Measurements from ENCODE around the gene POLR2J.
"Not testable (repeated sequence)": the region's sequence is repeated elsewhere in the genome, so short reads cannot be mapped to it uniquely, and the experiment has no call there.

Gene POLR2J

GRCh38 chr7:102493220-102493935, 14.7 kb upstream of the POLR2J start:
- not testable (repeated sequence) for H3K9me3 ChIP-seq (ENCODE audit: severe bottlenecking); H3K27me3 ChIP-seq (ENCODE audit: insufficient read depth, poor library complexity, severe bottlenecking); H3K27ac ChIP-seq (ENCODE audit: poor library complexity, severe bottlenecking); H3K4me1 ChIP-seq (ENCODE audit: insufficient read depth, poor library complexity, severe bottlenecking); H3K36me3 ChIP-seq (ENCODE audit: low read depth); DNase-seq (ENCODE audit: low spot score); H3K4me3 ChIP-seq (ENCODE audit: severe bottlenecking)
- peak; percentile 26 for ATAC-seq (ENCODE audit: low read depth)

GRCh38 chr7:102490529-102491075, 11.9 kb upstream of the POLR2J start:
- DNase-seq (ENCODE audit: low spot score) (peak; percentile 55), ATAC-seq (ENCODE audit: low read depth) (peak; percentile 91)
- H3K9me3 ChIP-seq (ENCODE audit: severe bottlenecking); H3K4me3 ChIP-seq (ENCODE audit: severe bottlenecking); H3K27ac ChIP-seq (ENCODE audit: poor library complexity, severe bottlenecking); H3K4me1 ChIP-seq (ENCODE audit: insufficient read depth, poor library complexity, severe bottlenecking); H3K36me3 ChIP-seq (ENCODE audit: low read depth); H3K27me3 ChIP-seq (ENCODE audit: insufficient read depth, poor library complexity, severe bottlenecking): not testable (repeated sequence)

DNA sequence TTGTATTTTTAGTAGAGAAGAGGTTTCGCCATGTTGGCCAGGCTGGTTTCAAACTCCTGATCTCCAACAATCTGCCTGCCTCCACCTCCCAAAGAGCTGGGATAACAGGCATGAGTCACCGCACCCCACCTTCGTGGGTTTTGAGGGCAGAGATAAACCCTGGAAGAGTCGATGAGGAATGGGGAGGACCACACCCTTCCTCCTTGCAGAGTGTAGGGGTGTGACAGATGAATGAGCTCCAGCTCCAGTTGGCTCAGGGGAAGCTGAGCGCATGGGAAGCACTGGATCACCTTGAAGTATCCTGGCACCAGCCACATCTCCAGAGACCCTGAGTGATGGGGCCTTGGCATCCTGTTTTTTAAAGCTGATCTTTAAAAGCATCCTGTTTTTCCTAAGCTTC, 5.6 kb upstream of the POLR2J start:
- H3K4me3 ChIP-seq (ENCODE audit: severe bottlenecking); H3K27me3 ChIP-seq (ENCODE audit: insufficient read depth, poor library complexity, severe bottlenecking); H3K36me3 ChIP-seq (ENCODE audit: low read depth); H3K4me1 ChIP-seq (ENCODE audit: insufficient read depth, poor library complexity, severe bottlenecking); DNase-seq (ENCODE audit: low spot score); H3K9me3 ChIP-seq (ENCODE audit: severe bottlenecking); H3K27ac ChIP-seq (ENCODE audit: poor library complexity, severe bottlenecking): not testable (repeated sequence)
- ATAC-seq (ENCODE audit: low read depth): peak; percentile 47

GRCh38 chr7:102481962-102482361, 3.2 kb upstream of the POLR2J start:
- not testable (repeated sequence) for H3K27me3 ChIP-seq (ENCODE audit: insufficient read depth, poor library complexity, severe bottlenecking); H3K4me1 ChIP-seq (ENCODE audit: insufficient read depth, poor library complexity, severe bottlenecking); H3K4me3 ChIP-seq (ENCODE audit: severe bottlenecking); ATAC-seq (ENCODE audit: low read depth); DNase-seq (ENCODE audit: low spot score); H3K9me3 ChIP-seq (ENCODE audit: severe bottlenecking); H3K36me3 ChIP-seq (ENCODE audit: low read depth); H3K27ac ChIP-seq (ENCODE audit: poor library complexity, severe bottlenecking)

DNA sequence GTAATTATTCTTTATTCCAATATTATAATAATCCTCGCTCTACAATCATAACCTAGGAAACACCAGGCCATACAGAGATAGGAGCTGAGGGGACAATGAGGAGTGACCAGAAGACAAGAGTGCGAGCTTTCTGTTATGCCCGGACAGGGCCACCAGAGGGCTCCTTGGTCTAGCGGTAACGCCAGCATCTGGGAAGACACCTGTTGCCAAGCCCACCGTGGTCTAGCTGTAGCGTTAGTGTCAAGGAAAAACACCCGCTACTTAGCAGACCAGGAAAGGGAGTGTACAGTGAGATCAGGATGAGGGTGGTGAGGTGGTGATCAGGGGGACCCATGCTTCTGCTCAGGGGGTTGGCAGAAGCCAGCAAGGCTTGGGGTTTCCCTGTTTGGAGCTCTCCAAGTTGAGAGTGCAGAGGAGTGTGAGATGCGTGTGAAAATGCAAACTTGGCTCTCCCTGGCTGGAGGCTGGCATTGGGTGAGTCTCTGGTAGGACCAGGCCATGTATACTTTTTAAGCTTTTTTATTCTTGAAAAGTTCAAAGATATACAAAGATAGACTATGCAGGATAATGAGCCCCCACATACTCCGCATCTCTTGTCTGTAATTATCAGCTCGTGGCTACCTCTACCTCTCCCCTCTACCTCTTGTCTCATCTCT, 1.4 kb upstream of the POLR2J start:
- not testable (repeated sequence) for DNase-seq (ENCODE audit: low spot score)

GRCh38 chr7:102479209-102479584, 475 bp upstream of the POLR2J start:
- not testable (repeated sequence) for H3K9me3 ChIP-seq (ENCODE audit: severe bottlenecking); H3K36me3 ChIP-seq (ENCODE audit: low read depth); H3K27ac ChIP-seq (ENCODE audit: poor library complexity, severe bottlenecking); H3K27me3 ChIP-seq (ENCODE audit: insufficient read depth, poor library complexity, severe bottlenecking); H3K4me1 ChIP-seq (ENCODE audit: insufficient read depth, poor library complexity, severe bottlenecking); H3K4me3 ChIP-seq (ENCODE audit: severe bottlenecking); DNase-seq (ENCODE audit: low spot score)
- peak; percentile 21 for ATAC-seq (ENCODE audit: low read depth)

More for the DNA sequence above, 1.4 kb upstream of the POLR2J start:
- not testable (repeated sequence) for H3K27me3 ChIP-seq (ENCODE audit: insufficient read depth, poor library complexity, severe bottlenecking); ATAC-seq (ENCODE audit: low read depth); H3K36me3 ChIP-seq (ENCODE audit: low read depth); H3K9me3 ChIP-seq (ENCODE audit: severe bottlenecking); H3K4me1 ChIP-seq (ENCODE audit: insufficient read depth, poor library complexity, severe bottlenecking); H3K27ac ChIP-seq (ENCODE audit: poor library complexity, severe bottlenecking); H3K4me3 ChIP-seq (ENCODE audit: severe bottlenecking)
- TF ChIP-seq, protein P1, sequence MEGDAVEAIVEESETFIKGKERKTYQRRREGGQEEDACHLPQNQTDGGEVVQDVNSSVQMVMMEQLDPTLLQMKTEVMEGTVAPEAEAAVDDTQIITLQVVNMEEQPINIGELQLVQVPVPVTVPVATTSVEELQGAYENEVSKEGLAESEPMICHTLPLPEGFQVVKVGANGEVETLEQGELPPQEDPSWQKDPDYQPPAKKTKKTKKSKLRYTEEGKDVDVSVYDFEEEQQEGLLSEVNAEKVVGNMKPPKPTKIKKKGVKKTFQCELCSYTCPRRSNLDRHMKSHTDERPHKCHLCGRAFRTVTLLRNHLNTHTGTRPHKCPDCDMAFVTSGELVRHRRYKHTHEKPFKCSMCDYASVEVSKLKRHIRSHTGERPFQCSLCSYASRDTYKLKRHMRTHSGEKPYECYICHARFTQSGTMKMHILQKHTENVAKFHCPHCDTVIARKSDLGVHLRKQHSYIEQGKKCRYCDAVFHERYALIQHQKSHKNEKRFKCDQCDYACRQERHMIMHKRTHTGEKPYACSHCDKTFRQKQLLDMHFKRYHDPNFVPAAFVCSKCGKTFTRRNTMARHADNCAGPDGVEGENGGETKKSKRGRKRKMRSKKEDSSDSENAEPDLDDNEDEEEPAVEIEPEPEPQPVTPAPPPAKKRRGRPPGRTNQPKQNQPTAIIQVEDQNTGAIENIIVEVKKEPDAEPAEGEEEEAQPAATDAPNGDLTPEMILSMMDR (IDR thresholded peaks at IDR 0.05; ENCODE audit: poor library complexity, severe bottlenecking): peak; percentile 84

- H3K9me3 ChIP-seq (ENCODE audit: severe bottlenecking); H3K27ac ChIP-seq (ENCODE audit: poor library complexity, severe bottlenecking); H3K27me3 ChIP-seq (ENCODE audit: insufficient read depth, poor library complexity, severe bottlenecking); ATAC-seq (ENCODE audit: low read depth); H3K4me3 ChIP-seq (ENCODE audit: severe bottlenecking); H3K4me1 ChIP-seq (ENCODE audit: insufficient read depth, poor library complexity, severe bottlenecking): not testable (repeated sequence)
- H3K36me3 ChIP-seq (ENCODE audit: low read depth): peaks cover 16% of the 10 kb centered on the region
- DNase-seq (ENCODE audit: low spot score): peak; percentile 11
These were observed 3.8 kb downstream of the POLR2J start for GRCh38 chr7:102474736-102475435.

GRCh38 chr7:102474116-102474515, 4.6 kb downstream of the POLR2J start:
- ATAC-seq (ENCODE audit: low read depth); H3K9me3 ChIP-seq (ENCODE audit: severe bottlenecking); H3K27me3 ChIP-seq (ENCODE audit: insufficient read depth, poor library complexity, severe bottlenecking); H3K4me3 ChIP-seq (ENCODE audit: severe bottlenecking); H3K4me1 ChIP-seq (ENCODE audit: insufficient read depth, poor library complexity, severe bottlenecking); H3K27ac ChIP-seq (ENCODE audit: poor library complexity, severe bottlenecking): not testable (repeated sequence)
- peak; percentile 24 for DNase-seq (ENCODE audit: low spot score)
- H3K36me3 ChIP-seq (ENCODE audit: low read depth): peaks cover 19% of the 10 kb centered on the region

All from RWPE2 (cell line).